Fibroblast of the aortic adventitia (primary cell): Measurements from ENCODE around the gene IL7R. TPM values are rescaled to one million over a fixed set of nuclear protein-coding genes. Genes with fewer than 3 reads are reported as not detected.
A peak's percentile ranks its signal among the peaks of the same experiment; 100 is the strongest.
"Not testable (repeated sequence)": the region's sequence is repeated elsewhere in the genome, so short reads cannot be mapped to it uniquely, and the experiment has no call there.

Experiments used
- DNase-seq: peaks from one replicate; pipeline ENCODE4 v3.0.0-alpha.2; 2010; ENCODE audit warnings: low read depth
- H3K4me3 ChIP-seq: 2 replicates; pipeline ENCODE4 v1.5.1; 2011; ENCODE audit warnings: low read depth, mild to moderate bottlenecking, control low read depth, low read length, moderate library complexity
- CTCF ChIP-seq: IDR thresholded peaks from 2 replicates; pipeline ENCODE4 v1.5.1; 2011; ENCODE audit warnings: mild to moderate bottlenecking, low read length, control low read depth, inconsistent platforms; ENCODE audit not compliant: insufficient read depth
- total RNA-seq: library from RNA; depleted of rRNA; stranded (reverse); fragments of >200 nt; gene quantifications from 2 replicates; pipeline ENCODE4 v1.2.3, GENCODE V29; 2012; ENCODE audit warnings: low replicate concordance

Gene IL7R
- total RNA-seq, 1 donor: 0.90 TPM

DNA sequence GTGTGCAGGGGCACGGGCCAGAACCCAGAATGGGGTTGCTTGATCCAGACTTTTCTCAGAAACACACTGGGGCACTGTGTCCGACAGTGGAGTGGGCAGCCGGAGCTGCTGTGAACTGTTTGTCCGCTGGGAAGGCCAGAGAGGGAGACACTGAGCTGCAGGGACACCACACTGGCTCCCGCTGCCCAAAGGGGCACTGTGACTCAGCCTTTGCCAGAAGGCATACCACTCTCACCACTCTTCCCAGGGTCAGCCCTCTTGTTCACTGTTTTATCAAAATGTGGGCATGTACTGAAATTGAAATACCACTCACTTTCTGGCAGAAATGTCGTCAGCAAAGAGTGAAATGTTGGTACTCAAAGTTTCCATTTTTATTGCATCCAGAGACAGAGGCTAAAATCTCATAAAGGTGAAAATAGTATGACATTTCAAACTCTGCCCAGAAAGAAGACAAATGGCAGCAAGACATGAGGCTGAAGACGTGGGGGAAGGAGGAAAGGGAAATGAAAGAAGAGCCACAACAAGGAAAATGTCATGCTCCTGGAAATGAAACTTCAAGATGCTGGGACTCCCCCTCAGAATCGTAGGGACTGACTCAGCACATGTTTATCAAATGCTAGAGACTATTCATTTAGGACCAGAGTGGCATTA is 4.5 kb upstream of the IL7R start:
- no peak for DNase-seq
- no peak for TF ChIP-seq CTCF
- H3K4me3 ChIP-seq: no peak overlapping the region

DNA sequence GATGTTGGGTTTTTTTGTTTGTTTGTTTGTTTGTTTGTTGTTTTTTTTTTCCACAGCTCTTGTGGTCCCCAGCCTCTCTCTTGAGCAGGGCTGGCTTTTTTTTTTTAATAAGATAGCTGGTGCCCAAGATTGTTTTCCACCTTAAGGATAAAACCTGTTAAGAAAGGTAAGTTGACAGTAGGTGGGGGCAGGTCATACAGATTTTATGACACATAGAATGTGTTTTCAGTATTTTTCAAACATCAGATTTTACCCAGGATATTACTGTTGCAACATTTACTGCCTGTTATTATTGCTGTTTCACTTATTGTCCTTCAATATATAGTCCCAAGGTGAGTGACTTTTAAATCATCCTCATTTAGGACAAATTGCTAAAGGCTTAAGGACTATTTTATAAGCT is 3.9 kb upstream of the IL7R start:
- no peak for DNase-seq
- no peak for TF ChIP-seq CTCF

DNA sequence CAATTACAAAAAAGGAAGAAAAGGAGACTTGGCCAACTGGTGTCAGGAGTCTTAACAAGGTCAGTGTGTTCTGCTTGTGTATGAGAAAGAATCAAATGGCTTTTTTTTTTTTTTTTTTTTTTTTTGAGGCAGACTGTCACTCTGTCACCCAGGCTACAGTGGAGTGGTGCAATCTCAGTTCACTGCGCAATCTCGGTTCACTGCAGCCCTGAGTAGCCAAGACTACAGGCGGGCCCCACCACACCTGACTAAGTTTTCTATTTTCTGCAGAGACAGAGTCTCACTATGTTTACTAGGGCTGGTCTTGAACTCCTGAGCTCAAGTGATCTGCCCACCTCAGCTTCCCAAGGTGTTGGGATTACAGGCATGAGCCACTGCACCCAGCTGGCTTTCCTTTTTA is 3.1 kb upstream of the IL7R start:
- TF ChIP-seq CTCF: no peak
- no peak for DNase-seq
- H3K4me3 ChIP-seq: no peak overlapping the region

More for the DNA sequence above, 3.9 kb upstream of the IL7R start:
- H3K4me3 ChIP-seq: no peak overlapping the region

DNA sequence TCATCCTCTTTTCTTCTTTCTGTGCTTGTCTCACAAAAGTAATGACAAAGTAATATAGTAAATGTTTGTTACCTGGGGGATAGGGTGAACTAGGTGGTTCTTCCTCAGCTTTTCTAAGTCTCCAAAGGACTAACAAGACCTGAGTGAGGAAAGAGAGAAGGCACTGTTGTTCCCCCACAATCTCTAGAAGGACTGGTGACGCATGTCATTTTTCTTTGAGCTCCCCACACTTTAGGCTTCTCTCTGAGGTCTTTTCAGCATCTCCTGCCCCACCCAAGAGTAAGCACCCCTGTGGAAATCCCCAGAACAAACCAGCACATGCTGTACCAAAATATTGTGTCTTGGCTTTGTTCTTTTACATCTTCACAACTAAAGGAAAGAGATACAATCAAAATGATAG is 2.4 kb upstream of the IL7R start:
- DNase-seq: no peak
- TF ChIP-seq CTCF: no peak
- no peak overlapping the region for H3K4me3 ChIP-seq

DNA sequence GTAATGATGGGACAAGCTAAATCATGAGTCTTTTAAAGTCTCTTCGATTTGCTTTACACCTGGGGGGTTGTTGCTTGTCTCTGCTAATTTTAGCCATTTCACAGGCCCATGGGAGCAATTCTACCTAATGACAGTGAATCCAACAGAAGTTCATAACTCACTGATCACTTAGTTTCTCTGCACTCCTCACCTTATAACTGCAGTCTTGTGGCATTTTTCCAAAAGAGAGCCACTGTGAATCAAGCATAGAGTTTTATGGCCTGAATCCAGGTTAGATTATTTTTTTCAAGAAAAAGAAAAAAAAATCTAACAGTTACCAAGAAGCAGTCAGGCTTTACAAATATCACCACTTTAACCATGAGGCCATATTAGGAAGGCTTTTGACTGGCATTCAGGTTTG is 1.5 kb upstream of the IL7R start:
- H3K4me3 ChIP-seq: no peak overlapping the region
- no peak for DNase-seq
- no peak for TF ChIP-seq CTCF

DNA sequence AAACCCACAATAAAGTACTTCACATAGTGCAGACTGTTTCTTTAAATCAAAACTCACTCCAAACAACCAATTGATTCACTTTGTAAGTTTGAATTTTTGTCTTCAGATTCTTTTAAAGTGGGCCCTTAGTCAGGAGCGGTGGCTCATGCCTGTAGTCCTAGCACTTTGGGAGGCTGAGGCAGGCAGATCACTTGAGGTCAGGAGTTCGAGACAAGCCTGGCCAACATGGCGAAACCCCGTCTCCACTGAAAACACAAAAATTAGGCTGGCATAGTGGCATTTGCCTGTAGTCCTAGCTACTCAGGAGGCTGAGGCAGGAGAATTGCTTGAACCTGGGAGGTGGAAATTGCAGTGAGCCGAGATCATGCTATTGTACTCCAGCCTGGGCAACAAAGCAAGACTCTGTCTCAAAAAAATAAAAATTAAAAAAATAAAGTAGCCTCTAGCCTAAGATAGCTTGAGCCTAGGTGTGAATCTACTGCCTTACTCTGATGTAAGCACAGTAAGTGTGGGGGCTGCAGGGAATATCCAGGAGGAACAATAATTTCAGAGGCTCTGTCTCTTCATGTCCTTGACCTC is 416 bp upstream of the IL7R start:
- not testable (repeated sequence) for DNase-seq, H3K4me3 ChIP-seq

DNA sequence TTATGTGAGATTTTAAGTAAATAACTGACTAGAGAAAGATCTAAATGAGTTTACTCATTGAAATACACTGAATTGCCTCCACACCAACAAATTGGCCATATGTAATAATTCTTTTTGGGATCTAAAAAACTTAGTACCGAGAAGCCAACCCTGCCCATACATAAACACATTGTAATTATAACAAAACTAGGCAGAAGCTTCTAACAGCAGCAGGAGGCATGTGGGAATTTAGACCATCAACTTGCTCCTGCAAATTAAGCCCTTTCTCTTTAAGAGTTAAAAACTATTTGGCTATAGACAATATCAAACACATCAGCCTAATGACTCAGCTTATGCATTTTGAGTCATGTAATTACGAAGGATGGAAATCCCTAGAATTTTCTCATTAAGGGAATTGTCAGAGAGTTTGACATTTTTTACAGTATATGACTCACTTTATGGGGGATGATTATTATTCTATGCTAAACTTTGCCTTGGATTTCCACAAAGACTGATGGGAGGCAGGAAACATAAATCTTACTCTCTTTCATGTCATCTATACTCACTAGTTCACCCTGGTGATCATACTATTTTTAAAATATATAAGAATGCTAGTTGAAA is 1.0 kb downstream of the IL7R start:
- no peak overlapping the region for H3K4me3 ChIP-seq

More for the DNA sequence above, 1.0 kb downstream of the IL7R start:
- no peak for TF ChIP-seq CTCF
- peak; percentile 67 for DNase-seq
